Forelimb muscle (tissue), 1 donor: ENCODE results near the gene MFSD6. TPM values are rescaled to one million over a fixed set of nuclear protein-coding genes. Genes with fewer than 3 reads are reported as not detected.

Source experiments
- DNase-seq: peaks from one replicate; pipeline ENCODE4 v3.0.0-alpha.2; 2013; ENCODE audit warnings: low read depth
- polyA plus RNA-seq: library from polyadenylated mRNA; unstranded; fragments of 120-200 nt; gene quantifications from one replicate; pipeline ENCODE4 v1.2.1, GENCODE V29; 2013; ENCODE audit not compliant: insufficient read length

The MFSD6 gene
- polyA plus RNA-seq, 1 donor = 9.3 TPM

GRCh38 chr2:190532581-190532980 is 124.4 kb downstream of the MFSD6 start:
- DNase-seq = no peak

- DNase-seq = no peak
These were observed 125.2 kb downstream of the MFSD6 start for GRCh38 chr2:190533175-190533967.

- no peak for DNase-seq
These were observed 125.8 kb downstream of the MFSD6 start for GRCh38 chr2:190533968-190534309.

- DNase-seq = no peak
These were observed 126.4 kb downstream of the MFSD6 start, which contains the start of gene NEMP2 for GRCh38 chr2:190534310-190535120. NEMP2 (minus strand) TSS chr2:190534722; CDS start chr2:190534655, 67 bp downstream.

- no peak for DNase-seq
These were observed 126.9 kb downstream of the MFSD6 start for GRCh38 chr2:190535121-190535439.

GRCh38 chr2:190535586-190535985 is 127.4 kb downstream of the MFSD6 start:
- DNase-seq = no peak

GRCh38 chr2:190537765-190538164 is 129.6 kb downstream of the MFSD6 start:
- no peak for DNase-seq

- no peak for DNase-seq
These were observed 130.0 kb downstream of the MFSD6 start for GRCh38 chr2:190538201-190538600.

- no peak for DNase-seq
These were observed 131.9 kb downstream of the MFSD6 start for GRCh38 chr2:190540048-190540447.

GRCh38 chr2:190545093-190545492 is 136.9 kb downstream of the MFSD6 start:
- no peak for DNase-seq

- DNase-seq = no peak
These were observed 137.6 kb downstream of the MFSD6 start for GRCh38 chr2:190545555-190546385.

- DNase-seq = no peak
These were observed 138.6 kb downstream of the MFSD6 start for GRCh38 chr2:190546734-190547133.

GRCh38 chr2:190547886-190548285 is 139.7 kb downstream of the MFSD6 start:
- DNase-seq = no peak

- no peak for DNase-seq
These were observed 142.0 kb downstream of the MFSD6 start for GRCh38 chr2:190550137-190550536.

Other genes with a start within 250 kb of the MFSD6 start
- gene HIBCH, start 88.5 kb upstream of the MFSD6 start, polyA plus RNA-seq = 30.8 TPM
- gene INPP1, start 64.8 kb upstream of the MFSD6 start, polyA plus RNA-seq = 14.4 TPM
- gene NEMP2, start 126.4 kb downstream of the MFSD6 start, polyA plus RNA-seq = 4.1 TPM
- 53.9 TPM for gene NAB1, start 240.7 kb downstream of the MFSD6 start, polyA plus RNA-seq